Mesenchymal stem cell (in vitro differentiated cells and primary cell): Measurements from ENCODE around the gene SKA1.

Source experiments
- DNase-seq: peaks from one replicate; pipeline ENCODE4 v3.0.0-alpha.2; 2013
- H2AFZ ChIP-seq: one replicate; pipeline ENCODE4 v1.6.1; 2013; ENCODE audit warnings: low read depth, mild to moderate bottlenecking, control low read depth, inconsistent platforms, low read length, moderate library complexity
- H2AK5ac ChIP-seq: 2 replicates; pipeline ENCODE4 v1.6.1; 2013; ENCODE audit warnings: low read length, moderate library complexity, mild to moderate bottlenecking, inconsistent platforms; ENCODE audit not compliant: severe bottlenecking
- H2BK120ac ChIP-seq: one replicate; pipeline ENCODE4 v1.6.1; 2013; ENCODE audit warnings: low read depth, mild to moderate bottlenecking, inconsistent platforms, low read length, moderate library complexity
- H2BK12ac ChIP-seq, 2 experiments: one replicate each; pipeline ENCODE4 v1.6.1; 2013; ENCODE audit warnings: inconsistent platforms in 2 of 2, low read length in 2 of 2, mild to moderate bottlenecking in 2 of 2, moderate library complexity in 2 of 2, control low read depth in 1 of 2
- H2BK15ac ChIP-seq: one replicate; pipeline ENCODE4 v1.6.1; 2013; ENCODE audit warnings: mild to moderate bottlenecking, low read depth, inconsistent platforms; ENCODE audit not compliant: poor library complexity, severe bottlenecking
- H2BK5ac ChIP-seq: 2 replicates; pipeline ENCODE4 v1.6.1; 2013; ENCODE audit warnings: low read depth, mild to moderate bottlenecking, low read length, control low read depth, inconsistent platforms; ENCODE audit not compliant: poor library complexity, severe bottlenecking
- H3K14ac ChIP-seq, 2 experiments: one replicate each; pipeline ENCODE4 v1.6.1; 2013; ENCODE audit warnings: inconsistent platforms in 2 of 2, low read length in 2 of 2, control low read depth in 1 of 2, mild to moderate bottlenecking in 1 of 2, moderate library complexity in 1 of 2
- H3K18ac ChIP-seq, 2 experiments: one replicate each; pipeline ENCODE4 v1.6.1; 2013; ENCODE audit warnings: inconsistent platforms in 2 of 2, low read length in 2 of 2, control low read depth in 1 of 2, low read depth in 1 of 2, mild to moderate bottlenecking in 1 of 2
- H3K23ac ChIP-seq, 2 experiments: one replicate each; pipeline ENCODE4 v1.6.1; 2013; ENCODE audit warnings: inconsistent platforms in 2 of 2, low read length in 2 of 2, mild to moderate bottlenecking in 2 of 2, moderate library complexity in 2 of 2, control low read depth in 1 of 2
- H3K27ac ChIP-seq: 2 replicates; pipeline ENCODE4 v1.5.1; 2013; ENCODE audit warnings: mild to moderate bottlenecking, moderate library complexity, low read length, control low read depth, inconsistent platforms; ENCODE audit not compliant: poor library complexity, severe bottlenecking
- H3K27me3 ChIP-seq, 2 experiments: 2 replicates each; pipeline versions ENCODE4 v1.6.1 to v1.7.0; 2013; ENCODE audit warnings: low read length in 2 of 2, mild to moderate bottlenecking in 2 of 2, moderate library complexity in 2 of 2, control low read depth in 1 of 2, inconsistent platforms in 1 of 2; ENCODE audit not compliant: control insufficient read depth in 1 of 2, insufficient read depth in 1 of 2
- H3K36me3 ChIP-seq, 2 experiments: 2 replicates each; pipeline versions ENCODE4 v1.6.1 to v1.7.0; 2013; ENCODE audit warnings: low read length in 2 of 2, control low read depth in 1 of 2, inconsistent platforms in 1 of 2, low read depth in 1 of 2, mild to moderate bottlenecking in 1 of 2; ENCODE audit not compliant: insufficient read depth in 2 of 2, control insufficient read depth in 1 of 2
- H3K4ac ChIP-seq, 2 experiments: one replicate each; pipeline ENCODE4 v1.6.1; 2013; ENCODE audit warnings: inconsistent platforms in 2 of 2, low read length in 2 of 2, mild to moderate bottlenecking in 2 of 2, moderate library complexity in 2 of 2, control low read depth in 1 of 2, low read depth in 1 of 2
- H3K4me1 ChIP-seq: 2 replicates; pipeline ENCODE4 v1.6.1; 2013; ENCODE audit warnings: low read depth, low read length, control low read depth; ENCODE audit not compliant: control insufficient read depth, insufficient read depth
- H3K4me2 ChIP-seq: 2 replicates; pipeline ENCODE4 v1.6.1; 2013; ENCODE audit warnings: low read length, mild to moderate bottlenecking, inconsistent platforms; ENCODE audit not compliant: poor library complexity, severe bottlenecking
- H3K4me3 ChIP-seq, 2 experiments: 2 replicates each; pipeline versions ENCODE4 v1.5.1 to v1.7.0; 2013; ENCODE audit warnings: low read length in 2 of 2, mild to moderate bottlenecking in 2 of 2, control low read depth in 1 of 2, low read depth in 1 of 2; ENCODE audit not compliant: insufficient read depth in 1 of 2
- H3K79me1 ChIP-seq: replicated peaks from 2 replicates; pipeline ENCODE4 v1.6.1; 2013; ENCODE audit warnings: mild to moderate bottlenecking, control low read depth, low read length, inconsistent platforms; ENCODE audit not compliant: poor library complexity, severe bottlenecking
- H3K9ac ChIP-seq: 2 replicates; pipeline ENCODE4 v1.7.0; 2013; ENCODE audit warnings: mild to moderate bottlenecking, low read length, moderate library complexity
- H3K9me3 ChIP-seq: 2 replicates; pipeline ENCODE4 v1.7.0; 2013; ENCODE audit warnings: mild to moderate bottlenecking, low read length; ENCODE audit not compliant: control insufficient read depth
- H4K8ac ChIP-seq: one replicate; pipeline ENCODE4 v1.6.1; 2013; ENCODE audit warnings: inconsistent platforms, mild to moderate bottlenecking, low read length, moderate library complexity
- H4K91ac ChIP-seq: one replicate; pipeline ENCODE4 v1.6.1; 2013; ENCODE audit warnings: mild to moderate bottlenecking, low read length, inconsistent platforms
- WGBS: methylation state at CpG from one replicate; pipeline ENCODE4 v1.1.7; 2013; ENCODE audit warnings: mixed read lengths; 5-methylcytosine and 5-hydroxymethylcytosine counted together

SKA1 gene

DNA sequence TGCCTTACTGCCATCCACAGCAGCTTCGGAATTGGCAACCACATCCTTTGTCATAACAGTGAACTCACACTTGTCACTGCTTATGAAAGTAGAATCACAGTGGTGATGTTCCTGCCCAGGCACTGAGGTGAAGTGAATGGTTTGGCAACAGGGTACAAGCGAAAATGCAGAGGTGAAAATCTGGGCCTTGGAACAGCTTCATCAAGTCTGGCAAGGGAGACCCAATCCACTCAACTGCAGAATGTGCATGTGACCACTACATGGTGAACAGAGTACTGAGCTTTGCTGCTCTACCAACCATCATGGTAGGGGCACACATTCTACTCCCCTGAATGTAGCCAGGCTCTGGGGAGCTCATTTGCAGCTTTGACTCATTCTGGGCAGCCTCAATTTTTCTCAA lies 15.0 kb upstream of the SKA1 start:
- no peak overlapping the region for H2AK5ac ChIP-seq
- no peak overlapping the region for H4K91ac ChIP-seq
- H3K4me1 ChIP-seq = peaks cover 1% of the 10 kb centered on the region
- H3K4ac ChIP-seq = no peak overlapping the region
- H3K14ac ChIP-seq = no peak overlapping the region
- no peak overlapping the region for H2BK15ac ChIP-seq
- no peak overlapping the region for H2BK5ac ChIP-seq
- no peaks in the 10 kb centered on the region for H3K9me3 ChIP-seq
- H3K18ac ChIP-seq = no peak overlapping the region
- H3K36me3 ChIP-seq = no peaks in the 10 kb centered on the region
- H3K27ac ChIP-seq = no peak overlapping the region
- no peak overlapping the region for H4K8ac ChIP-seq
- H2BK120ac ChIP-seq = no peak overlapping the region
- no peak overlapping the region for H2BK12ac ChIP-seq
- WGBS = 89% methylated on average over 2 of the region's 2 CpGs
- no peaks in the 10 kb centered on the region for H3K79me1 ChIP-seq
- no peak overlapping the region for H2AFZ ChIP-seq
- H3K9ac ChIP-seq = no peak overlapping the region
- no peak overlapping the region for H3K23ac ChIP-seq
- no peak for DNase-seq
- peaks cover 10 to 17% of the 10 kb centered on the region in 2 experiments for H3K27me3 ChIP-seq
- H3K4me3 ChIP-seq = no peak overlapping the region
- H3K4me2 ChIP-seq = no peak overlapping the region

DNA sequence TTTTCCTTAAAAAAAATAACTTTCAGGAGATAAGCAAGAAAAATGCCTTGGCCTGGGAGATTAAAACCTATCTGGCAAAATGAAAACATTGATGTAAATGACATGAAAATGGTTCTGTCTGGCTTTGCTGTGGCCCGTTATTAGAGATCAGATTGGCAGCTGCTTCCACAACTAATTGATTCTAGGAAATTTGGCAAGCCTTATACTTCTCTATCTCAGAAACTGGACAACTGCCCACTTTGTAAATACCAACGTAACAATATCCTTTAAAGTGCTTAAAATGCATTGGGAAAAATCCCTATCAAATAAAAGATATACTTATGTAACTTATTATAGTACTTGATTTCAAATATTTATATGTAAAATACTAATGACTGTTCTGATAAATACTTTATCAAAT lies 14.2 kb upstream of the SKA1 start:
- Histone ChIP-seq H2BK12ac (no peak overlapping the region), H3K27me3 (peaks cover 10 to 17% of the 10 kb centered on the region in 2 experiments), H2AK5ac (no peak overlapping the region), H3K4ac (no peak overlapping the region), H2BK120ac (no peak overlapping the region), H3K79me1 (no peaks in the 10 kb centered on the region), H2AFZ (no peak overlapping the region), H4K8ac (no peak overlapping the region), H3K23ac (no peak overlapping the region), H4K91ac (no peak overlapping the region), H2BK15ac (no peak overlapping the region), H3K9ac (no peak overlapping the region), H3K4me3 (no peak overlapping the region), H3K36me3 (no peaks in the 10 kb centered on the region), H3K18ac (no peak overlapping the region), H3K4me2 (no peak overlapping the region), H3K9me3 (no peaks in the 10 kb centered on the region), H3K4me1 (peaks cover 1% of the 10 kb centered on the region), H3K27ac (no peak overlapping the region), H3K14ac (no peak overlapping the region), H2BK5ac (no peak overlapping the region)
- DNase-seq = no peak
- WGBS = 100% methylated on average over 1 of the region's 2 CpGs

DNA sequence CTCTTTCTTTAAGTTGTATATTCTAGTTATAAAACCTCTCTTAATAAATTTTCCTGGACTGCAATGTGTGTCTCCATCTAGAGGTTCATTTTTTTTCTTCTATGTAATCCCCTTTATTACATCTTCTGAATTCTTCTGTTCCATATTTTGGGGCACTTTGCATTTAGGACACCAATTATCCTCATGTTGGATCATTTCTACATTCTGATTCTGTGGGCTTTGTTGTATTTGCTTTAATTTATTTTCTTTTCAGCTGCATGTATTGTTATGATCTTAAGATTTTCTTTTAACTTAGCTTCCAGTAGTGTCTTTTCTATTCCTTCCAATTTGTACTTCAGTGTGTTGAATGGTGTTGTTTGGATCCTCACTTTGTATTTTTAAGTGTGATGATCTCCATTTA lies 5.2 kb upstream of the SKA1 start:
- Histone ChIP-seq H3K9ac (no peak overlapping the region), H4K8ac (no peak overlapping the region), H3K79me1 (no peaks in the 10 kb centered on the region), H3K14ac (no peak overlapping the region), H2BK5ac (no peak overlapping the region), H3K27ac (no peak overlapping the region), H2BK15ac (no peak overlapping the region), H3K23ac (no peak overlapping the region), H2BK120ac (no peak overlapping the region), H4K91ac (no peak overlapping the region), H3K4me3 (no peak overlapping the region), H3K9me3 (peaks cover 11% of the 10 kb centered on the region), H3K4me2 (no peak overlapping the region), H3K36me3 (no peaks in the 10 kb centered on the region), H3K4ac (no peak overlapping the region), H2AK5ac (no peak overlapping the region), H3K4me1 (peaks cover 4% of the 10 kb centered on the region), H2AFZ (no peak overlapping the region), H3K18ac (no peak overlapping the region), H3K27me3 (no peaks in the 10 kb centered on the region), H2BK12ac (no peak overlapping the region)
- no peak for DNase-seq

DNA sequence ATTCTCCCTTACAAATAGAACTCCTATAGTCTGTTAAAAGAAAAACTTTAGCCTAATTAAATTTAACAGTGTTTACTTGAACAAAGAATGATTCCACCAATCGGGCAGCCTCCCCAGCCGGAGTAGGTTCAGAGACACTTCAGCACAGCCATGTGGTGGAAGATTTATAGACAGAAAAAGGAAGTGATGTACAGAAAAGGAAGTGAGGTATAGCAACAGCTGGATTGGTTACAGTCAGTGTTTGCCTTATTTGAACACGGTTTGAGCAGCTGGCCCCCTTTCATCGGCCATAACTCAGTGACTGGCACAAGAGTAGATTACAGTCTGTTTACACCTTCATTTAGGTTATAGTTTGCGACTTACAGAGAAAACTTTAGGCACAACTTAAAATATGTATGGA lies 2.1 kb upstream of the SKA1 start:
- Histone ChIP-seq H3K79me1 (peaks cover 2% of the 10 kb centered on the region), H3K4me1 (peaks cover 4% of the 10 kb centered on the region), H3K18ac (no peak overlapping the region), H3K9ac (no peak overlapping the region), H3K9me3 (peaks cover 11% of the 10 kb centered on the region), H2BK15ac (no peak overlapping the region), H2BK120ac (no peak overlapping the region), H2AK5ac (no peak overlapping the region), H3K27ac (no peak overlapping the region), H3K4ac (no peak overlapping the region), H2BK12ac (no peak overlapping the region), H3K4me2 (no peak overlapping the region), H4K91ac (no peak overlapping the region), H3K4me3 (no peak overlapping the region), H4K8ac (no peak overlapping the region), H2AFZ (no peak overlapping the region), H2BK5ac (no peak overlapping the region), H3K36me3 (no peaks in the 10 kb centered on the region), H3K27me3 (no peaks in the 10 kb centered on the region), H3K14ac (no peak overlapping the region), H3K23ac (no peak overlapping the region)
- WGBS = 92% methylated on average over 5 of the region's 5 CpGs
- DNase-seq = no peak
